Measurements from ENCODE around the gene MORN1.

MORN1 gene

DNA sequence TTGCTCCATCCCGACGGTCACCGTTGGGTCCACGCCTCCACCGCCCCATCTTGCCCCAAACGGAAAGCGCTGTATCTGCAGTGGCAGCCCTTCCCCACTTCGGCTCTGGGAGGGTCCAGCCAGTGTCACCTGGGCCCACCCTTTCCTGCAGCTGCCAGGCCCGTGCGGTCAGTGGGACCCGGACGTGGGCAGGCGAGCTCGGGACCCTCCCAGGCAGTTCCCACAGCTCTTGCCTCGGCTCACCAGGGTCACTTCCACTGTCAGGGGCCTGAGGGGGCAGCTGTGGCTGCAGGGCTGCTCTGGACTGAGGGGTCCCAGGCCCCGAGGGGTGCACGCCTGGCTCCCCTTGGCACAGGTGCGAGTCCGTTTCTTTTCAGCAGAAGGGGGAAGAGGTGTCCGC is 82.5 kb downstream of the MORN1 start:
- Histone ChIP-seq H3K9ac (ENCODE audit: low read length) (no peak overlapping the region), H3K4me3 (ENCODE audit: low read depth, low read length, poor library complexity, severe bottlenecking) (no peak overlapping the region), H4K20me1 (ENCODE audit: insufficient read depth, low read length) (no peaks in the 10 kb centered on the region), H3K4me1 (ENCODE audit: insufficient read depth, low read length, severe bottlenecking) (no peaks in the 10 kb centered on the region), H3K27me3 (ENCODE audit: insufficient read depth, low read length) (no peaks in the 10 kb centered on the region), H3K4me2 (ENCODE audit: low read length) (no peak overlapping the region), H3K36me3 (ENCODE audit: insufficient read depth, low read length) (no peaks in the 10 kb centered on the region), H3K27ac (ENCODE audit: low read depth, low read length, poor library complexity, severe bottlenecking) (no peak overlapping the region), H3K9me2 (ENCODE audit: low read depth, low read length) (no peaks in the 10 kb centered on the region), H3K79me2 (ENCODE audit: insufficient read depth, low read length) (no peaks in the 10 kb centered on the region), H2AFZ (ENCODE audit: low read length) (no peak overlapping the region), H3K9me3 (ENCODE audit: low read length) (no peaks in the 10 kb centered on the region), H3F3A (ENCODE audit: insufficient read depth, low read length) (no peaks in the 10 kb centered on the region)
- TF ChIP-seq, protein P1, sequence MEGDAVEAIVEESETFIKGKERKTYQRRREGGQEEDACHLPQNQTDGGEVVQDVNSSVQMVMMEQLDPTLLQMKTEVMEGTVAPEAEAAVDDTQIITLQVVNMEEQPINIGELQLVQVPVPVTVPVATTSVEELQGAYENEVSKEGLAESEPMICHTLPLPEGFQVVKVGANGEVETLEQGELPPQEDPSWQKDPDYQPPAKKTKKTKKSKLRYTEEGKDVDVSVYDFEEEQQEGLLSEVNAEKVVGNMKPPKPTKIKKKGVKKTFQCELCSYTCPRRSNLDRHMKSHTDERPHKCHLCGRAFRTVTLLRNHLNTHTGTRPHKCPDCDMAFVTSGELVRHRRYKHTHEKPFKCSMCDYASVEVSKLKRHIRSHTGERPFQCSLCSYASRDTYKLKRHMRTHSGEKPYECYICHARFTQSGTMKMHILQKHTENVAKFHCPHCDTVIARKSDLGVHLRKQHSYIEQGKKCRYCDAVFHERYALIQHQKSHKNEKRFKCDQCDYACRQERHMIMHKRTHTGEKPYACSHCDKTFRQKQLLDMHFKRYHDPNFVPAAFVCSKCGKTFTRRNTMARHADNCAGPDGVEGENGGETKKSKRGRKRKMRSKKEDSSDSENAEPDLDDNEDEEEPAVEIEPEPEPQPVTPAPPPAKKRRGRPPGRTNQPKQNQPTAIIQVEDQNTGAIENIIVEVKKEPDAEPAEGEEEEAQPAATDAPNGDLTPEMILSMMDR (IDR thresholded peaks at IDR 0.05; ENCODE audit: low read length) = no peak
- TF ChIP-seq EZH2 (IDR thresholded peaks at IDR 0.05; ENCODE audit: borderline replicate concordance, low read length) = no peak

DNA sequence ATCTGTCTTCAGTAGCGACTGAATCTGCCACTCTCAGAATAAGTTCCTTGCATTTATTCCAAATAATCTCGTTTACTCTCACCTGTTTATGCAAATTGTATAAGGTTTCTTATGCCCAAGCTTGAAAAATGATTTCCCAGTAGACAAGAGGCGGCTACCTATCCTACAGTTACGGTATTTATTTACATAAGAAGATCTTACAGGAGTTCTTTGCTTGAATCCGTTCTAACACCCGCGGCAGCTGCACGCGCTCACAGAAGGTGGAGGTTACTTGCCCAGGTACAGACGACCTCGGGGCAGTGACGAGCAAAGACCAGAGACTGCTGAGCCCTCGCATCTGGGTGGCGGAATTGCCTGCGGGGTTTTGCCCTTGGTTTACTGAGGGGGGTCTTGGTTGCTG is 83.4 kb downstream of the MORN1 start:
- no peak overlapping the region for H3K27ac ChIP-seq (ENCODE audit: low read depth, low read length, poor library complexity, severe bottlenecking)
- H2AFZ ChIP-seq (ENCODE audit: low read length) = no peak overlapping the region
- no peaks in the 10 kb centered on the region for H3K9me2 ChIP-seq (ENCODE audit: low read depth, low read length)
- no peak overlapping the region for H3K4me2 ChIP-seq (ENCODE audit: low read length)
- H3K36me3 ChIP-seq (ENCODE audit: insufficient read depth, low read length) = no peaks in the 10 kb centered on the region
- TF ChIP-seq, protein P1 (IDR thresholded peaks at IDR 0.05; ENCODE audit: low read length) = no peak
- TF ChIP-seq EZH2 (IDR thresholded peaks at IDR 0.05; ENCODE audit: borderline replicate concordance, low read length) = no peak
- H3K79me2 ChIP-seq (ENCODE audit: insufficient read depth, low read length) = no peaks in the 10 kb centered on the region
- no peak overlapping the region for H3K4me3 ChIP-seq (ENCODE audit: low read depth, low read length, poor library complexity, severe bottlenecking)
- no peaks in the 10 kb centered on the region for H3K9me3 ChIP-seq (ENCODE audit: low read length)
- no peaks in the 10 kb centered on the region for H3F3A ChIP-seq (ENCODE audit: insufficient read depth, low read length)
- no peaks in the 10 kb centered on the region for H3K4me1 ChIP-seq (ENCODE audit: insufficient read depth, low read length, severe bottlenecking)
- H4K20me1 ChIP-seq (ENCODE audit: insufficient read depth, low read length) = no peaks in the 10 kb centered on the region
- H3K9ac ChIP-seq (ENCODE audit: low read length) = no peak overlapping the region
- H3K27me3 ChIP-seq (ENCODE audit: insufficient read depth, low read length) = no peaks in the 10 kb centered on the region

DNA sequence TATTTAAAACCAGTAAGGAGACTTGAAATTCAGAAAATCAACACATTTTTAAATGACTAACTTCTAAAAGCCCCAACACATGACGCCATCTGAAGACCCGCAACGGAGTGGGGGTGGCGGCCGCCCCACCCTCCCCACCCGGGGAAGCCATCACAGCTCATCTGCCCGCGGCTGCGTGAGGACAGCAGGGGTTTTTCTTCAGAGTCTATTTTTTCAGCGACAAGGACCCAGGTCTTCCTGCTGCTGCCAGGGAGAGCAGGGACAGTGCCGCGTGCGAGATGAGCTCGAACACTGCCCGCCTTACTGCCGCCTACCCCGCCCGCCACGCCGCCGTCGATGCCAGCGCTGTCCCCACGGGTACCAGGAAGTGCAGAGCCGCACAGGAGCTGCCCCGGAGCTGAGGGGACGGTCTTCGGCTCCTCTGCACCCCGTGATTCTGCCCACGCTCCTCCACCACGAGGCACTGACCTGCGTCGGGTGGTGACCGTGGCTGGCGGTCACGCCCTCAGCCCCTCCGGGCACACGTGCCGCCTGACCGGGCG is 84.2 kb downstream of the MORN1 start:
- no peaks in the 10 kb centered on the region for H4K20me1 ChIP-seq (ENCODE audit: insufficient read depth, low read length)
- no peak overlapping the region for H3K9ac ChIP-seq (ENCODE audit: low read length)
- no peaks in the 10 kb centered on the region for H3K9me3 ChIP-seq (ENCODE audit: low read length)
- H3K4me1 ChIP-seq (ENCODE audit: insufficient read depth, low read length, severe bottlenecking) = no peaks in the 10 kb centered on the region
- H3K4me3 ChIP-seq (ENCODE audit: low read depth, low read length, poor library complexity, severe bottlenecking) = no peak overlapping the region
- H3K9me2 ChIP-seq (ENCODE audit: low read depth, low read length) = no peaks in the 10 kb centered on the region
- no peak overlapping the region for H3K27ac ChIP-seq (ENCODE audit: low read depth, low read length, poor library complexity, severe bottlenecking)
- no peaks in the 10 kb centered on the region for H3K36me3 ChIP-seq (ENCODE audit: insufficient read depth, low read length)
- no peaks in the 10 kb centered on the region for H3K79me2 ChIP-seq (ENCODE audit: insufficient read depth, low read length)
- no peak overlapping the region for H3K4me2 ChIP-seq (ENCODE audit: low read length)
- TF ChIP-seq, protein P1 (IDR thresholded peaks at IDR 0.05; ENCODE audit: low read length) = no peak
- TF ChIP-seq EZH2 (IDR thresholded peaks at IDR 0.05; ENCODE audit: borderline replicate concordance, low read length) = no peak
- H2AFZ ChIP-seq (ENCODE audit: low read length) = no peak overlapping the region
- H3K27me3 ChIP-seq (ENCODE audit: insufficient read depth, low read length) = no peaks in the 10 kb centered on the region
- H3F3A ChIP-seq (ENCODE audit: insufficient read depth, low read length) = no peaks in the 10 kb centered on the region

Data from OCI-LY1 (cell line).